ENCODE data around the gene CST4.
"Not testable (repeated sequence)": the region's sequence is repeated elsewhere in the genome, so short reads cannot be mapped to it uniquely, and the experiment has no call there.

CST4 gene

DNA sequence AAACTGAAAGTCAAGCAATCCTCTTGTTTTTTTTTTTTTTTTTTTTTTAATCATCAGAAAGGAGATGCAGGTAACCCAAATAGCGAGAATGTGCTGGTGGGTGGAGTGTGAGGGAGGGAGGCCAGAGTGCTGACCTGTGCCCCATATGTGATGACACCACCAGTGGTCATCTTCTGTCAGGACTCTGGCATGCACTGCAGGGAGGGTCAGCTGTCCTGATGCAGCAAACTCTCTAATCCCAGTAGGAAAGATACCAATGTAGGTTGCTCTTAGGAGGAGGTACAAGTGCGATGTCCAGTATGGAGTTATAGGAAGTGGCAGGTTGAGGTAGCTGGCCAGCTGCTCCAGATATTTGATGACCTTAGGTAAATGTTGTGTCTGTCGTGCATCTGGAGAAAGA lies 2.8 kb upstream of the CST4 start:
- TF ChIP-seq, protein P1, sequence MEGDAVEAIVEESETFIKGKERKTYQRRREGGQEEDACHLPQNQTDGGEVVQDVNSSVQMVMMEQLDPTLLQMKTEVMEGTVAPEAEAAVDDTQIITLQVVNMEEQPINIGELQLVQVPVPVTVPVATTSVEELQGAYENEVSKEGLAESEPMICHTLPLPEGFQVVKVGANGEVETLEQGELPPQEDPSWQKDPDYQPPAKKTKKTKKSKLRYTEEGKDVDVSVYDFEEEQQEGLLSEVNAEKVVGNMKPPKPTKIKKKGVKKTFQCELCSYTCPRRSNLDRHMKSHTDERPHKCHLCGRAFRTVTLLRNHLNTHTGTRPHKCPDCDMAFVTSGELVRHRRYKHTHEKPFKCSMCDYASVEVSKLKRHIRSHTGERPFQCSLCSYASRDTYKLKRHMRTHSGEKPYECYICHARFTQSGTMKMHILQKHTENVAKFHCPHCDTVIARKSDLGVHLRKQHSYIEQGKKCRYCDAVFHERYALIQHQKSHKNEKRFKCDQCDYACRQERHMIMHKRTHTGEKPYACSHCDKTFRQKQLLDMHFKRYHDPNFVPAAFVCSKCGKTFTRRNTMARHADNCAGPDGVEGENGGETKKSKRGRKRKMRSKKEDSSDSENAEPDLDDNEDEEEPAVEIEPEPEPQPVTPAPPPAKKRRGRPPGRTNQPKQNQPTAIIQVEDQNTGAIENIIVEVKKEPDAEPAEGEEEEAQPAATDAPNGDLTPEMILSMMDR (IDR thresholded peaks at IDR 0.05; ENCODE audit: insufficient read depth, low read depth, low read length, missing control alignments): no peak
- no peak overlapping the region for H3K4me3 ChIP-seq (ENCODE audit: low read length)
- no peak for DNase-seq (ENCODE audit: low read depth)

DNA sequence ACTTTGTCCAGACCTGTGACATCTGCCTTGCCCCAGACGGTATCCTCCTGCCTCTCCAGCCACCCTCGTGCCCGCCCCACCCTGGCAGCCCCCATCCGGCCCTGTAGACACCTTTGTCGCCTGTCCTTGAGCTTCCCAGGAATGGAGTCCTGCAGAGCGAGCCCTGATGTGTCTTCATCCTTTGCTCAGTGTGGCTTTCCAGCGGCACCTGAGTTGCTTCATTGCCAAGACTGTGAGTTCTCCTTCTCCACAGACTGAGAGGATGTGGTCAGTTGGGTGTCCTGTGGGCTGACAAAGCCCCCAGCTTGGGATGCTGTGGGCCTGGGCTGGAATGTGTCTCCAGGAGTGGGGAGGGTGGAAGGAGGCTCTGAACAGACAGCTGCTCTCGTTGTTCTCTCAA lies 1.7 kb upstream of the CST4 start:
- DNase-seq (ENCODE audit: low read depth): no peak
- H3K4me3 ChIP-seq (ENCODE audit: low read length): no peak overlapping the region
- TF ChIP-seq, protein P1 (IDR thresholded peaks at IDR 0.05; ENCODE audit: insufficient read depth, low read depth, low read length, missing control alignments): no peak

DNA sequence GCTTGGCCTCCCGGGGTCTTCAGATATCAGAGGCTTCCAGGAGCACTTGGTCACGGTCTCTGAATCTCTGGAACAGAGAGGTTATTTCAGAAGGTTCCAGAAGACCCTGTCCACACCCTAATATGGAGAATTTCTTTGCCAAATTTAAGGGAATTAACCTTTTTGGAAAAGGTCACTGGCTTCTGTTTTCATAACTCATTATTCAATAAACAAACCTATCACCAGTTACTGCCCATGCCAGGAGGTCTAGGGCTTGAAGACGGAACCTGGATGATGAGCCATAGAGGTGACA lies 507 bp upstream of the CST4 start:
- TF ChIP-seq, protein P1 (IDR thresholded peaks at IDR 0.05; ENCODE audit: insufficient read depth, low read depth, low read length, missing control alignments): no peak
- no peak overlapping the region for H3K4me3 ChIP-seq (ENCODE audit: low read length)
- no peak for DNase-seq (ENCODE audit: low read depth)

DNA sequence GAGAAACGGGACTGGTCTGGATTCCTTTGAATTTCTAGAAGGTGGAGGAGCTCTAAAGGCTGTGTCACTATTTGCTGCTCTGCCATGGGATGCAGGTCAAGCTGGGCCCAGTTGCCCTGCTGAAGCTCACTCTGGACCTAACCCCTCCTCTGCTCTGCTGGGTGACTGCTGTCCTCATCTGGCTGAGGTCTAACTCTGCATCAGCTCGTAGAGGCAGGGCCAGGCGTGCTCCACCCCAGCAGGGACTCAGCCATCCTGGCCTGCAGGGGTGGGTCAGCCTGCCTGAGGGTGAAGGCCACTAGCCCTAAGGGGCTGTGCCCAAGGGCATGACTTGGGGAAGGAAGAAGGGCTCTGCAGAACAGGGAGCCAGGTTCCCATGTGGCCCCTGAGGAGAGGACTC lies 852 bp downstream of the CST4 start:
- no peak for DNase-seq (ENCODE audit: low read depth)
- TF ChIP-seq, protein P1 (IDR thresholded peaks at IDR 0.05; ENCODE audit: insufficient read depth, low read depth, low read length, missing control alignments): no peak

DNA sequence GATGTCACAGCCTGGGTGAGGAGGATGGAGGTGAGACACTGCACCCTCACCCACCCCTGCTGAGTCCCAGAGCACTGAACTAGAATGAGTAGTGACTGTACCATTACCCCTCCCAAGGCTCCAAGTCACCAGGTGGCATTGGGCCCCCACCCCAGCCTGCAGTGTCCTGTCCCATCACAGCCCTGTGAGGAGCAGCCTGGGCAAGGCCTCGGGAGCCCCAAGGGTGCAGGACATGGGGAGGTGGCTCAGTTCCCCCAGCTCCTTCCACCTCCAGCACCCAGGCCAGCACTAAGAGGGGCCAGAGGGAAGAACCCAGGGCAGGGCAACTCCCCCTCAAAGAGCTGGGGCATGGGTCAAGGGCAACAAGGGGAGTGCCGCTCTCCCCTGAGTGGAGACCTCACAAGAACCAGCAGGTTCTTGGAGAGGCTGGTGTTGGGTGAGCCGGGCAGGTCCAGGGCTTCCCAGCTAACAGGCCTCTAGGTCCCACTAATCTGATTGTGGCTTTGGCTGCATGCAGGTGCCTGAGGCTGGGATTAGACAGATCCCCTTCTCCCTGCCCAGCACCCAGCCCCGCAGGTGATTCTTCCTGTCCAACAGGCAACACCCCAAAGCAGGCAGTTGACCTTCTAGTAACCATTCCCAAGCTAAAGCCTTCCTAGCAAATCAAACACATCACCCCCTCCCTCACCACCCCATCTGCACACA lies 2.6 kb downstream of the CST4 start:
- DNase-seq (ENCODE audit: low read depth): no peak
- H3K4me3 ChIP-seq (ENCODE audit: low read length): no peak overlapping the region
- TF ChIP-seq, protein P1 (IDR thresholded peaks at IDR 0.05; ENCODE audit: insufficient read depth, low read depth, low read length, missing control alignments): no peak

More for the DNA sequence above, 852 bp downstream of the CST4 start:
- no peak overlapping the region for H3K4me3 ChIP-seq (ENCODE audit: low read length)

DNA sequence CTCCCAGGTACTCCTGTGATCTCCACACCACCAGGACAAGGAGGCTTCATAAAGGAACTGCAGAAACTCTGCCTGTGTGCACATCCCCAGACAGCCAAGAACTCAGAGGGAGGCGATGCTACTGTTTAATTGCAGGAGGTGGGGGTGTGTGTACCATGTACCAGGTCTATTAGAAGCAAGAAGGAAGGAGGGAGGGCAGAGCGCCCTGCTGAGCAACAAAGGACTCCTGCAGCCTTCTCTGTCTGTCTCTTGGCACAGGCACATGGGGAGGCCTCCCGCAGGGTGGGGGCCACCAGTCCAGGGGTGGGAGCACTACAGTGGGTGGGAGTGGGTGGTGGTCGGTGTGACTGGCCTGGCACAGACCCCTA lies 3.3 kb downstream of the CST4 start:
- H3K4me3 ChIP-seq (ENCODE audit: low read length); DNase-seq (ENCODE audit: low read depth): not testable (repeated sequence)

DNA sequence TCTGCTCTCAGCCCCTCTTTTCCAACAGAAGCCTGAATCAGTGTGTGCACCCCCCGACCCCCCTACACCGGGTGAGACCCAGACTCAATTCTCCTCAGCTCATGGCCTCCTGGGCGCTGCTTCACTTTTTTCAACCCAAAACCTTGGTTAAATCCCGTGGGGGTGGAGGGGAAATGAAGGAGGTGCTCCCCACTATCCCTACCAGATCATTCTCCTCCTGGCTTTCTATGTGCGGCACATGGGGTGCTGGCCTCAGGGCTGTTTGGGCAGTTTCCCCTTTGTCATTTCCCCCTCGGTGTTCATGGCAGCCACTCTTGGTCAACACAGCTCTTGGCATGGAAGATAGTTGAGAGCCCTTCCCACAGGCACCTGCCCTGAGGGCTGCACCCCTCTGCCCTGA lies 4.6 kb downstream of the CST4 start:
- no peak overlapping the region for H3K4me3 ChIP-seq (ENCODE audit: low read length)
- TF ChIP-seq, protein P1 (IDR thresholded peaks at IDR 0.05; ENCODE audit: insufficient read depth, low read depth, low read length, missing control alignments): no peak
- no peak for DNase-seq (ENCODE audit: low read depth)

Data from epithelial cell of esophagus (primary cell).